Heart right ventricle (tissue), 16 donors: ENCODE measurements around the gene C5AR1. TPM values are rescaled to one million over a fixed set of nuclear protein-coding genes. Genes with fewer than 3 reads are reported as not detected.

Source experiments
- ATAC-seq, 8 donors: fragments of 200-7000 bp; cut with Tn5 transposase; one replicate each; pipeline ENCODE4 v1.9.1; 2020; ENCODE audit warnings: mild to moderate bottlenecking in 8 of 8, moderate library complexity in 8 of 8, moderate number of reproducible peaks in 1 of 8
- DNase-seq, 2 donors: peaks; one replicate each; pipeline ENCODE4 v3.0.0-alpha.2; 2020
- H3K27ac ChIP-seq, 10 donors: fragments of 200-600 bp; sonication (generic) in 2 of 10; one replicate each; pipeline versions ENCODE4 v1.5.0 to v1.8.0; 2020 to 2022; ENCODE audit warnings: mild to moderate bottlenecking in 3 of 10
- H3K27me3 ChIP-seq, 7 donors: fragments of 200-600 bp; one replicate each; pipeline ENCODE4 v1.8.0; 2021 to 2022; ENCODE audit warnings: mild to moderate bottlenecking in 2 of 7
- H3K36me3 ChIP-seq, 9 donors: fragments of 200-600 bp; sonication (generic) in 1 of 9; one replicate each; pipeline versions ENCODE4 v1.5.0 to v1.8.0; 2020 to 2022; ENCODE audit warnings: mild to moderate bottlenecking in 2 of 9
- H3K4me1 ChIP-seq, 9 donors: fragments of 200-600 bp; sonication (generic) in 1 of 9; one replicate each; pipeline versions ENCODE4 v1.5.0 to v1.8.0; 2020 to 2022; ENCODE audit warnings: mild to moderate bottlenecking in 4 of 9
- H3K4me3 ChIP-seq, 10 donors: fragments of 200-600 bp; sonication (generic) in 2 of 10; one replicate each; pipeline versions ENCODE4 v1.5.0 to v1.8.0; 2020 to 2022; ENCODE audit warnings: mild to moderate bottlenecking in 7 of 10, moderate library complexity in 2 of 10
- H3K9me3 ChIP-seq, 11 donors: fragments of 200-600 bp in 10 of 11; sonication (generic) in 2 of 11; one replicate each; pipeline versions ENCODE4 v1.5.0 to v1.8.0; 2013 to 2022; ENCODE audit warnings: mild to moderate bottlenecking in 2 of 11, control low read depth in 1 of 11, moderate library complexity in 1 of 11
- WGBS, 2 donors: extraction: QIAGEN DNeasy Blood & Tissue Kit; methylation state at CpG; one replicate each; pipeline ENCODE4 v1.1.7; 2013; ENCODE audit warnings: inconsistent platforms in 1 of 2; 5-methylcytosine and 5-hydroxymethylcytosine counted together
- intact Hi-C, 10 donors: fragments of 100-400 bp; cut with DNase I; formaldehyde crosslinking; loops; one replicate each; pipeline versions ENCODE4 v1.11.1 to v1.14.2; 2022
- polyA plus RNA-seq, 2 donors: library from polyadenylated mRNA; stranded (reverse); fragments of 200-250 nt; gene quantifications; one replicate each; pipeline ENCODE4 v1.2.3, GENCODE V29; 2013
- total RNA-seq, 10 donors: library from RNA; stranded (reverse); fragmentation: NEBNext Ultra II Directional in 3 of 10; extraction: Animal tissue kit (Norgen Biotek cat#: 25700) in 3 of 10; gene quantifications; one replicate each; pipeline versions ENCODE4 v1.2.1 to v1.2.4, GENCODE V29; 2021 to 2023
- TF ChIP-seq, protein P1 (sequence below), 9 donors: fragments of 200-600 bp; sonication (generic) in 2 of 9; IDR thresholded peaks; one replicate each; pipeline versions ENCODE4 v1.5.0 to v1.8.0; 2021 to 2022; ENCODE audit warnings: antibody characterized with exemption in 9 of 9, mild to moderate bottlenecking in 5 of 9, moderate library complexity in 1 of 9
- donor health status: Arrhythmogenic right ventricular cardiomyopathy.
- donor health status: ischemic (EF 13 %, LVEDD 7.1; RV severe dilation, severe dysfunction).
- donor health status: healthy with polysubstance abuse.
- donor health status: DM: no; HTN: yes; CAD: no.
- donor health status: DM: no; HTN: no; CAD: no.
- donor health status: ischemic (EF 25% LVEDD 6.9; RV normal size, moderate dysfunction).
- donor health status: ischemic (EF 25% LVEDD 5.7; RV mildly dilated, moderate dysfunction).
- donor health status: healthy.
- donor health status: DM: yes; HTN: yes; CAD: no.
- donor health status: Ischemic cardiomyopathy.
- donor health status: ischemic (EF 35%, LVEDD 5.7; RV mildly dilated, moderate dysfunction).
- donor health status: nonischemic (EF 11% LVEDD 7.7; RV severe dilation, severe dysfunction).
- donor health status: DM: yes; HTN: yes; CAD: no.
- donor health status: PGD.
- donor health status: ischemic (EF 29% LVEDD 5.4; RV normal size, mild dysfunction).
- donor health status: nonischemic (EF 23%, LVEDD 6.1; RV moderate dilation, normal function).

Gene C5AR1
- total and polyA plus RNA-seq, 12 donors, result 1.7 to 18.6 (median 6.8) TPM

DNA sequence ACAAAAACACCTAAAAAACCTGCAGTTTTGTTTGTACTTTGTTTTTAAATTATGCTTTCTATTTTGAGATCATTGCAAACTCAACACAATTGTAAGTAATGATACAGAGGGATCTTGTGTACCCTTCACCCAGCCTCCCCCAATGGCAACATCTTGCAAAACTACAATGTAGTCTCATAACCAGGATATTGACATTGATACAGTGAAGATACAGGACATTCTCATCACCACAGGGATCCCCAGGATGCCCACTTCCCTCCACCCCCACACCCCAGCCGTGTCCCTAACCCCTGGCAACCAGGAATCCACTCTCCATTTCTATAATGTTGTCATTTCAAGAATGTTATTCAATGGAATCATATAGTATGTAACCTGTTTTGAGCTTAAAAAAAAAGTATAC, 12.0 kb downstream of the C5AR1 start:
- ATAC-seq (no peak), DNase-seq (no peak)
- WGBS, 2 donors, result 76 to 91% methylated on average over 1 of the region's 1 CpG
- intact Hi-C loops, result no loop called here
- TF ChIP-seq, protein P1, sequence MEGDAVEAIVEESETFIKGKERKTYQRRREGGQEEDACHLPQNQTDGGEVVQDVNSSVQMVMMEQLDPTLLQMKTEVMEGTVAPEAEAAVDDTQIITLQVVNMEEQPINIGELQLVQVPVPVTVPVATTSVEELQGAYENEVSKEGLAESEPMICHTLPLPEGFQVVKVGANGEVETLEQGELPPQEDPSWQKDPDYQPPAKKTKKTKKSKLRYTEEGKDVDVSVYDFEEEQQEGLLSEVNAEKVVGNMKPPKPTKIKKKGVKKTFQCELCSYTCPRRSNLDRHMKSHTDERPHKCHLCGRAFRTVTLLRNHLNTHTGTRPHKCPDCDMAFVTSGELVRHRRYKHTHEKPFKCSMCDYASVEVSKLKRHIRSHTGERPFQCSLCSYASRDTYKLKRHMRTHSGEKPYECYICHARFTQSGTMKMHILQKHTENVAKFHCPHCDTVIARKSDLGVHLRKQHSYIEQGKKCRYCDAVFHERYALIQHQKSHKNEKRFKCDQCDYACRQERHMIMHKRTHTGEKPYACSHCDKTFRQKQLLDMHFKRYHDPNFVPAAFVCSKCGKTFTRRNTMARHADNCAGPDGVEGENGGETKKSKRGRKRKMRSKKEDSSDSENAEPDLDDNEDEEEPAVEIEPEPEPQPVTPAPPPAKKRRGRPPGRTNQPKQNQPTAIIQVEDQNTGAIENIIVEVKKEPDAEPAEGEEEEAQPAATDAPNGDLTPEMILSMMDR (IDR thresholded peaks at IDR 0.05), result no peak
- Histone ChIP-seq H3K27ac (peak overlapping the region in 2 of 10 donors; percentile 19 to 88), H3K27me3 (peaks cover 0 to 44% (median 17%) of the 10 kb centered on the region in 7 donors), H3K36me3 (peaks cover 0 to 34% (median 0%) of the 10 kb centered on the region in 9 donors), H3K4me1 (peaks cover 0 to 36% (median 0%) of the 10 kb centered on the region in 9 donors), H3K9me3 (peaks cover 0 to 5% (median 0%) of the 10 kb centered on the region in 11 donors), H3K4me3 (no peak overlapping the region)

DNA sequence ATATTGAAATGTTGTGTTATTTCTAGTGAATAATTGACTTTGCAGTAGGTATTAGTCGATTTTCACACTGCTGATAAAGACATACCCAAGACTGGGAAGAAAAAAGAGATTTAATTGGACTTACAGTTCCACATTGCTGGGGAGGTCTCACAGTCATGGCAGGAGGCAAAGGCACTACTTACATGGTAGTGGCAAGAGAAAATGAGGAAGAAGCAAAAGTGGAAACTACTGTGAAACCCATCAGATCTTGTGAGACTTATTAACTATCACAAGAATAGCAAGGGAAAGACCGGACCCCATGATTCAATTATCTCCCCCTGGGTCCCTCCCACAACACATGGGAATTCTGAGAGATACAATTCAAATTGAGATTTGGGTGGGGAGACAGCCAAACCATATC, 12.4 kb downstream of the C5AR1 start:
- ATAC-seq (peak in 1 of 8 donors; percentile 32), DNase-seq (no peak)
- TF ChIP-seq, protein P1 (IDR thresholded peaks at IDR 0.05), result no peak
- Histone ChIP-seq H3K9me3 (peaks cover 0 to 5% (median 0%) of the 10 kb centered on the region in 11 donors), H3K36me3 (peaks cover 0 to 32% (median 0%) of the 10 kb centered on the region in 9 donors), H3K27me3 (peaks cover 0 to 46% (median 17%) of the 10 kb centered on the region in 7 donors), H3K27ac (peak overlapping the region in 3 of 10 donors; percentile 5 to 88 (median 19)), H3K4me3 (no peak overlapping the region), H3K4me1 (peaks cover 0 to 33% (median 0%) of the 10 kb centered on the region in 9 donors)
- 68 to 75% methylated on average over 2 of the region's 2 CpGs for WGBS, 2 donors
- intact Hi-C loops, result no loop called here

DNA sequence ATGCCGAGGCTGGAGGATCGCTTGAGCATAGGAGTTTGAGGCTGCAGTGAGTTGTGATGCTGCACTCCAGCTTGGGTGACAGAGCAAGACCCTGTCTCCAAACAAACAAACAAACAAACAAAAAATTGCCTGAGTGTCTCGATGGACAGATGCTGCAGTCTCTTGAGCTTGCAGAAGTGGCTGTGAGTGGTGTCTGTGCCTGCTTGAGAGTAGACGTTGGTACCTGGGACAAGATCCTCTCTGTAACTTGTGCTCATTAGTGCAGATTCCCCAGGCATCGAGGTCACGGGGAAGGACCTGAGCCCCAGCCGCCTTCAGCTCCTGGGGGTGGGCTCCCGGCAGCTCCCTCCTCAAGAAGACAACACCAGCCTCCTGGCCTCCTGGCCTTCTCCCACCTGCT, 13.7 kb downstream of the C5AR1 start:
- Histone ChIP-seq H3K27ac (peak overlapping the region in 4 of 10 donors; percentile 58 to 88 (median 64)), H3K9me3 (peaks cover 0 to 5% (median 0%) of the 10 kb centered on the region in 11 donors), H3K4me3 (peak overlapping the region in 3 of 10 donors; percentile 11 to 17 (median 13)), H3K36me3 (peaks cover 0 to 24% (median 0%) of the 10 kb centered on the region in 9 donors), H3K4me1 (peaks cover 0 to 33% (median 0%) of the 10 kb centered on the region in 9 donors), H3K27me3 (peaks cover 0 to 49% (median 17%) of the 10 kb centered on the region in 7 donors)
- DNase-seq, result no peak
- TF ChIP-seq, protein P1 (IDR thresholded peaks at IDR 0.05), result no peak
- 78 to 80% methylated on average over 8 of the region's 8 CpGs for WGBS, 2 donors
- ATAC-seq, result no peak
- intact Hi-C loops, result no loop called here

DNA sequence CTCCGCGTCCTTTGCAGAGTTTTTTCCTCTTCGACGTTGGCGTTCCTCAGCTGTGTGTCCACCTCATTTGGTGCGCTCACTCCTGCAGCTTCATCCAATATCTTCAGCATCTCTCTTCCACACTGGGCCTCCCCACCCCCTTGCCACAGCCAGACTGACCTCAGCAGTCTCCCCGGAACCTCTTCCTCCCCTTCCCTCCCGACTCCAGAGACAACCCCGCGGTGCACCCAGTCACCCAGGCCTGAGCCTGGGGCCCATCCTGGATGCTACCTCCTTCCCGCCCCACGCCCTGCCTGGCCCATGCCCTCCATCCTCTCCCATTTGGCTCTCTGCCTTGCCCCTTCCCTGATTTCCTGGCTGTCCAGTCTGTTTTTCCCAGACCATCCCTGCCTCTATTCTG, 14.2 kb downstream of the C5AR1 start:
- peak in 1 of 2 donors; percentile 11 for DNase-seq
- Histone ChIP-seq H3K4me1 (peaks cover 0 to 33% (median 0%) of the 10 kb centered on the region in 9 donors), H3K9me3 (peaks cover 0 to 5% (median 0%) of the 10 kb centered on the region in 11 donors), H3K36me3 (peaks cover 0 to 24% (median 0%) of the 10 kb centered on the region in 9 donors), H3K4me3 (peak overlapping the region in 3 of 10 donors; percentile 13 to 20 (median 17)), H3K27ac (peak overlapping the region in 6 of 10 donors; percentile 30 to 88 (median 58)), H3K27me3 (peaks cover 0 to 51% (median 17%) of the 10 kb centered on the region in 7 donors)
- WGBS, 2 donors, result 73 to 76% methylated on average over 12 of the region's 12 CpGs
- ATAC-seq, result peak; percentile 40 to 72 (median 57)
- intact Hi-C loops, result no loop called here
- TF ChIP-seq, protein P1 (IDR thresholded peaks at IDR 0.05), result no peak
